PC-3 (cell line): ENCODE measurements around the gene FOXK1. TPM values are rescaled to one million over a fixed set of nuclear protein-coding genes. Genes with fewer than 3 reads are reported as not detected.

Source experiments
- ATAC-seq: fragments of 200-7000 bp; cut with Tn5 transposase; 2 replicates; pipeline ENCODE4 v1.9.1; 2020; ENCODE audit warnings: mild to moderate bottlenecking, moderate library complexity
- BruUV-seq: library from RNA; stranded (reverse); fragments of 400-500 nt; replicated peaks from 2 replicates; lab custom pipeline; 2021; lab: Mats Ljungman, UMichigan
- CTCF ChIA-PET: fragments of 300-600 bp; sonication (Branson Sonifier 250); formaldehyde crosslinking; loops from one replicate; lab custom pipeline; 2022; ENCODE audit warnings: antibody characterized with exemption; lab: Charles Lee
- POLR2A ChIA-PET: fragments of 300-600 bp; sonication (Branson Sonifier 250); formaldehyde crosslinking; loops from one replicate; lab custom pipeline; 2022; ENCODE audit warnings: antibody characterized with exemption; ENCODE audit not compliant: unreplicated experiment; lab: Charles Lee
- DNase-seq: peaks from one replicate; pipeline ENCODE4 v3.0.0-alpha.2; 2015
- H2AFZ ChIP-seq: fragments of 300-600 bp; sonication (generic); 2 replicates; pipeline ENCODE4 v1.6.0; 2016; ENCODE audit warnings: antibody characterized with exemption, low read length
- H3F3A ChIP-seq: fragments of 300-600 bp; sonication (generic); one replicate; pipeline ENCODE4 v1.6.0; 2017; ENCODE audit warnings: antibody characterized with exemption, low read length, control low read depth, mild to moderate bottlenecking; ENCODE audit not compliant: unreplicated experiment
- H3K27ac ChIP-seq: fragments of 300-600 bp; sonication (generic); 2 replicates; pipeline ENCODE4 v1.5.1; 2016; ENCODE audit warnings: mild to moderate bottlenecking, low read length
- H3K27me3 ChIP-seq: fragments of 300-600 bp; sonication (generic); 2 replicates; pipeline ENCODE4 v1.6.1; 2016; ENCODE audit warnings: low read length, mixed read lengths
- H3K36me3 ChIP-seq: fragments of 300-600 bp; sonication (generic); 2 replicates; pipeline ENCODE4 v1.6.1; 2016; ENCODE audit warnings: low read depth, mixed run types, low read length, mixed read lengths
- H3K4me1 ChIP-seq: fragments of 300-600 bp; sonication (generic); 2 replicates; pipeline ENCODE4 v1.5.1; 2016; ENCODE audit warnings: low read length; ENCODE audit not compliant: insufficient read depth
- H3K4me2 ChIP-seq: fragments of 300-600 bp; sonication (generic); 2 replicates; pipeline ENCODE4 v1.6.0; 2016; ENCODE audit warnings: low read length
- H3K4me3 ChIP-seq: fragments of 300-600 bp; sonication (generic); 2 replicates; pipeline ENCODE4 v1.5.1; 2016; ENCODE audit warnings: mild to moderate bottlenecking, low read length, mixed read lengths
- H3K79me2 ChIP-seq: fragments of 300-600 bp; sonication (generic); 2 replicates; pipeline ENCODE4 v1.6.1; 2017; ENCODE audit warnings: low read length, mixed read lengths
- H3K9ac ChIP-seq: fragments of 300-600 bp; sonication (generic); 2 replicates; pipeline ENCODE4 v1.6.0; 2016; ENCODE audit warnings: mild to moderate bottlenecking, low read length
- H3K9me2 ChIP-seq: fragments of 300-600 bp; sonication (generic); replicated peaks from 2 replicates; pipeline ENCODE4 v1.6.1; 2016; ENCODE audit warnings: mixed run types, low read length, mixed read lengths
- H3K9me3 ChIP-seq: fragments of 300-600 bp; sonication (generic); 2 replicates; pipeline ENCODE4 v1.6.1; 2016; ENCODE audit warnings: low read length, mixed read lengths
- H4K20me1 ChIP-seq: fragments of 300-600 bp; sonication (generic); 2 replicates; pipeline ENCODE4 v1.6.1; 2016; ENCODE audit warnings: low read length, mixed read lengths
- CTCF ChIP-seq: fragments of 300-600 bp; sonication (generic); conservative IDR thresholded peaks from 2 replicates; pipeline ENCODE4 v1.5.1; 2017; ENCODE audit warnings: antibody characterized with exemption, low read depth, mild to moderate bottlenecking, low read length
- EZH2 ChIP-seq: fragments of 300-600 bp; sonication (generic); IDR thresholded peaks from one replicate; pipeline ENCODE4 v1.6.1; 2017; ENCODE audit warnings: antibody characterized with exemption, mild to moderate bottlenecking, low read length; ENCODE audit not compliant: unreplicated experiment
- EZH2phosphoT487 ChIP-seq: fragments of 300-600 bp; sonication (generic); IDR thresholded peaks from 2 replicates; pipeline ENCODE4 v1.6.1; 2018; ENCODE audit warnings: mild to moderate bottlenecking, antibody characterized with exemption, low read length, borderline replicate concordance
- intact Hi-C: fragments of 100-400 bp; cut with micrococcal nuclease; formaldehyde crosslinking; loops from 2 replicates; pipeline ENCODE4 v1.9.0; 2023
- total RNA-seq: library from RNA; depleted of rRNA; stranded (reverse); fragments of >200 nt; gene quantifications from 2 replicates; pipeline ENCODE4 v1.2.3, GENCODE V29; 2014

Gene FOXK1
- total RNA-seq, 1 experiment from 2014 or later = 13.2 TPM

GRCh38 chr7:4653771-4654170 is 28.3 kb upstream of the FOXK1 start:
- H3K27me3 ChIP-seq = no peaks in the 10 kb centered on the region
- POLR2A ChIA-PET = no interaction called here
- BruUV-seq = no TSS peak

DNA sequence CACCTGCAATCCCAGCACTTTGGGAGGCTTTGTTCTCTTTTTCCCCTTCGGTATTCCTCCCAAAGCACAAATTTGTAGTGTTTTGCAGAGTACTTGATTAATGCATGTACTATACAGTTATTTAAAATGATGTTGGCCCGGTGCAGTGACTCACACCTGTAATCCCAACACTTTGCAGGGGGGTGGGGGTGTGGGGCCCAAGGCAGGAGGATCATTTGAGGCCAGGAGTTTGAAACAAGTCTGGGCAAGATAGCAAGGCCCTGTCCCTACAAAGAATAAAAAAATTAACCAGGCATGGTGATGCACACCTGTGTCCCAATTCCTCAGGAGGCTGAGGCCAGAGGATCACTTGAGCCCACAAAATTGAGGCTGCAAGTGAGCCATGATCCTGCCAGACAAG is 26.8 kb upstream of the FOXK1 start:
- H3K27me3 ChIP-seq = no peaks in the 10 kb centered on the region
- DNase-seq (no peak), ATAC-seq (peak; percentile 37; the same call in 1 of the 2 replicates)
- CTCF ChIA-PET = no interaction called here
- no peaks in the 10 kb centered on the region for H3K4me1 ChIP-seq
- H3F3A ChIP-seq = no peaks in the 10 kb centered on the region
- intact Hi-C loops = no loop called here
- no peaks in the 10 kb centered on the region for H3K79me2 ChIP-seq
- no peak overlapping the region for H3K4me3 ChIP-seq
- H3K9me3 ChIP-seq = no peaks in the 10 kb centered on the region
- no peak overlapping the region for H2AFZ ChIP-seq
- H3K27ac ChIP-seq = no peak overlapping the region
- no peaks in the 10 kb centered on the region for H3K9me2 ChIP-seq
- TF ChIP-seq EZH2phosphoT487 (no peak), CTCF (no peak), EZH2 (no peak)
- no peak overlapping the region for H3K4me2 ChIP-seq
- H4K20me1 ChIP-seq = no peaks in the 10 kb centered on the region
- no peak overlapping the region for H3K9ac ChIP-seq
- POLR2A ChIA-PET = no interaction called here
- H3K36me3 ChIP-seq = no peaks in the 10 kb centered on the region
- no TSS peak for BruUV-seq

More at GRCh38 chr7:4653771-4654170, 28.3 kb upstream of the FOXK1 start:
- H4K20me1 ChIP-seq = no peaks in the 10 kb centered on the region
- H3F3A ChIP-seq = no peaks in the 10 kb centered on the region
- TF ChIP-seq CTCF (no peak), EZH2phosphoT487 (no peak), EZH2 (no peak)
- no peaks in the 10 kb centered on the region for H3K9me2 ChIP-seq
- intact Hi-C loops = no loop called here
- no peak overlapping the region for H3K9ac ChIP-seq
- H3K79me2 ChIP-seq = no peaks in the 10 kb centered on the region
- CTCF ChIA-PET = no interaction called here
- ATAC-seq = no peak
- no peaks in the 10 kb centered on the region for H3K36me3 ChIP-seq
- no peak overlapping the region for H3K4me3 ChIP-seq
- H3K4me2 ChIP-seq = no peak overlapping the region
- H3K27ac ChIP-seq = no peak overlapping the region
- H3K9me3 ChIP-seq = no peaks in the 10 kb centered on the region
- H3K4me1 ChIP-seq = no peaks in the 10 kb centered on the region
- DNase-seq = no peak
- H2AFZ ChIP-seq = no peak overlapping the region

- no peak overlapping the region for H3K9ac ChIP-seq
- DNase-seq = no peak
- H3K27me3 ChIP-seq = no peaks in the 10 kb centered on the region
- no peak overlapping the region for H3K4me2 ChIP-seq
- no peaks in the 10 kb centered on the region for H3K4me1 ChIP-seq
- no peak overlapping the region for H3K27ac ChIP-seq
- no TSS peak for BruUV-seq
- H3K36me3 ChIP-seq = no peaks in the 10 kb centered on the region
- ChIA-PET POLR2A (no interaction called here), CTCF (no interaction called here)
- H4K20me1 ChIP-seq = no peaks in the 10 kb centered on the region
- H2AFZ ChIP-seq = no peak overlapping the region
- H3K79me2 ChIP-seq = no peaks in the 10 kb centered on the region
- no peak overlapping the region for H3K4me3 ChIP-seq
- H3F3A ChIP-seq = no peaks in the 10 kb centered on the region
- intact Hi-C loops = no loop called here
- no peak for TF ChIP-seq CTCF
- TF ChIP-seq EZH2phosphoT487 = no peak
- TF ChIP-seq EZH2 = no peak
- H3K9me2 ChIP-seq = no peaks in the 10 kb centered on the region
- H3K9me3 ChIP-seq = no peaks in the 10 kb centered on the region
- no peak for ATAC-seq
Measured at GRCh38 chr7:4655896-4656295, 26.2 kb upstream of the FOXK1 start.
